Progenitor cell of endocrine pancreas (in vitro differentiated cells): Measurements from ENCODE around the gene MICU1. TPM values are rescaled to one million over a fixed set of nuclear protein-coding genes. Genes with fewer than 3 reads are reported as not detected.
"Not testable (repeated sequence)": the region's sequence is repeated elsewhere in the genome, so short reads cannot be mapped to it uniquely, and the experiment has no call there.

Experiments
- DNase-seq: peaks from one replicate; pipeline ENCODE4 v3.0.0; 2021; ENCODE audit warnings: low spot score; ENCODE audit not compliant: unreplicated experiment
- H3K27ac Mint-ChIP-seq: 2 replicates; pipeline ENCODE4 v1.8.0; 2021; ENCODE audit warnings: mild to moderate bottlenecking, moderate library complexity, mixed read lengths
- H3K27me3 Mint-ChIP-seq: 2 replicates; pipeline ENCODE4 v1.8.0; 2021; ENCODE audit warnings: mixed read lengths
- H3K36me3 Mint-ChIP-seq: 2 replicates; pipeline ENCODE4 v1.8.0; 2022; ENCODE audit warnings: mixed read lengths; ENCODE audit not compliant: insufficient read depth
- H3K4me1 Mint-ChIP-seq: 2 replicates; pipeline ENCODE4 v1.8.0; 2021; ENCODE audit warnings: low read depth, mixed read lengths
- H3K4me3 Mint-ChIP-seq: 2 replicates; pipeline ENCODE4 v1.8.0; 2021; ENCODE audit warnings: low read depth, mild to moderate bottlenecking, moderate library complexity, mixed read lengths
- H3K9me3 Mint-ChIP-seq: 2 replicates; pipeline ENCODE4 v1.8.0; 2021; ENCODE audit warnings: low read depth, mixed read lengths
- CTCF ChIP-seq: fragments of 200-600 bp; sonication (generic); IDR thresholded peaks from one replicate; pipeline ENCODE4 v1.5.0; 2021; ENCODE audit warnings: antibody characterized with exemption, mild to moderate bottlenecking; ENCODE audit not compliant: unreplicated experiment
- total RNA-seq: library from RNA; stranded (reverse); gene quantifications from 2 replicates; pipeline ENCODE4 v1.2.1, GENCODE V29; 2021

The MICU1 gene
- total RNA-seq, 1 donor from 2014 or later = 63.3 TPM

GRCh38 chr10:72654720-72655119 lies 28.8 kb upstream of the MICU1 start:
- Mint-ChIP-seq H3K27me3 (no peaks in the 10 kb centered on the region), H3K4me3 (no peak overlapping the region), H3K27ac (no peak overlapping the region), H3K36me3 (no peaks in the 10 kb centered on the region), H3K4me1 (peaks cover 8% of the 10 kb centered on the region), H3K9me3 (no peaks in the 10 kb centered on the region)
- no peak for DNase-seq
- no peak for TF ChIP-seq CTCF

- Mint-ChIP-seq H3K27ac (no peak overlapping the region), H3K9me3 (no peaks in the 10 kb centered on the region), H3K4me3 (no peak overlapping the region), H3K36me3 (no peaks in the 10 kb centered on the region), H3K27me3 (no peaks in the 10 kb centered on the region), H3K4me1 (peaks cover 3% of the 10 kb centered on the region)
- no peak for TF ChIP-seq CTCF
- DNase-seq = no peak
Measured at GRCh38 chr10:72653383-72654096, 27.7 kb upstream of the MICU1 start.

GRCh38 chr10:72649291-72649690 lies 23.4 kb upstream of the MICU1 start:
- no peaks in the 10 kb centered on the region for H3K36me3 Mint-ChIP-seq
- H3K27ac Mint-ChIP-seq = no peak overlapping the region
- TF ChIP-seq CTCF = no peak

GRCh38 chr10:72648301-72648700 lies 22.4 kb upstream of the MICU1 start:
- Mint-ChIP-seq H3K27ac (no peak overlapping the region), H3K4me3 (no peak overlapping the region), H3K9me3 (peaks cover 2% of the 10 kb centered on the region), H3K27me3 (no peaks in the 10 kb centered on the region), H3K36me3 (no peaks in the 10 kb centered on the region), H3K4me1 (peaks cover 8% of the 10 kb centered on the region)
- TF ChIP-seq CTCF = no peak
- no peak for DNase-seq

More at GRCh38 chr10:72649291-72649690, 23.4 kb upstream of the MICU1 start:
- Mint-ChIP-seq H3K4me3 (no peak overlapping the region), H3K4me1 (peaks cover 9% of the 10 kb centered on the region), H3K27me3 (no peaks in the 10 kb centered on the region), H3K9me3 (peaks cover 2% of the 10 kb centered on the region)
- DNase-seq = no peak

- not testable (repeated sequence) for H3K27ac Mint-ChIP-seq, DNase-seq, H3K27me3 Mint-ChIP-seq, H3K4me3 Mint-ChIP-seq, H3K9me3 Mint-ChIP-seq, H3K36me3 Mint-ChIP-seq, H3K4me1 Mint-ChIP-seq
Measured at GRCh38 chr10:72646971-72647370, 21.1 kb upstream of the MICU1 start.

- H3K4me3 Mint-ChIP-seq = no peak overlapping the region
- H3K36me3 Mint-ChIP-seq = no peaks in the 10 kb centered on the region
- H3K9me3 Mint-ChIP-seq = peaks cover 2% of the 10 kb centered on the region
- no peak for DNase-seq
- TF ChIP-seq CTCF = no peak
- H3K27me3 Mint-ChIP-seq = no peaks in the 10 kb centered on the region
- peak overlapping the region; percentile 71 for H3K27ac Mint-ChIP-seq
- peaks cover 6% of the 10 kb centered on the region for H3K4me1 Mint-ChIP-seq
Measured at GRCh38 chr10:72645263-72645858, 19.5 kb upstream of the MICU1 start.
